ENCODE data around the gene C1QTNF7.

The C1QTNF7 gene

DNA sequence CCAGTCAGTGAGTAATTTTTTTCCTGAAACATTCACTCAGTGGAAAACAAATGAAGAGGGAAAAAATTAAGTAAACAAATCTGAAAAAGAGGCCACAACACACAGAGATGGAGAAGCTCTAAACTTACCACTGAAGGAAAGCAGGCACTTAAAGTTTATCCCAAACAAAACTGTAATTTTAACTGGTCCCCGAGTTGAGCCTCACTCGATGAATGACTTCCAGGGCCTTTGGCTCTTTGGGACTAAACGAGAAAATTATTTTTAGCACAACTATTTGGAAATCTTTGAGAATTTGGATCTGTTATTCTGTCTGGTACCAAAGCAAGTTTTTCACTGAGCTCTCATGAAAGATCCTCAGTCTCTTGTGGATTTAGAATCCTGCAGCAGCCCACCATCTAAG lies at the start of gene C1QTNF7:
Gene C1QTNF7 (plus strand): TSS at position 333 of the 400 bp plus-strand sequence. CDS start 7,711 bp downstream, outside the sequence.
- Histone ChIP-seq H3K9me3 (ENCODE audit: control insufficient read depth, low read depth, low read length) (no peaks in the 10 kb centered on the region), H3K27ac (ENCODE audit: low read length) (no peak within 1 kb of the TSS), H3K9ac (ENCODE audit: low read length) (no peak within 1 kb of the TSS), H3K4me1 (ENCODE audit: control insufficient read depth, low read depth, low read length) (no peaks in the 10 kb centered on the region), H3K27me3 (ENCODE audit: control insufficient read depth, insufficient read depth, low read length) (no peaks in the 10 kb centered on the region), H3K4me3 (ENCODE audit: low read length) (no peak within 1 kb of the TSS), H3K36me3 (ENCODE audit: control insufficient read depth, low read depth, low read length) (no peaks in the 10 kb centered on the region)

GRCh38 chr4:15378062-15378461 lies 49.8 kb upstream of the C1QTNF7 start:
- H3K36me3 ChIP-seq (ENCODE audit: control insufficient read depth, low read depth, low read length) = no peaks in the 10 kb centered on the region
- no peak overlapping the region for H3K9ac ChIP-seq (ENCODE audit: low read length)
- H3K4me3 ChIP-seq (ENCODE audit: low read length) = no peak overlapping the region
- H3K27ac ChIP-seq (ENCODE audit: low read length) = no peak overlapping the region
- H3K27me3 ChIP-seq (ENCODE audit: control insufficient read depth, insufficient read depth, low read length) = no peaks in the 10 kb centered on the region
- no peaks in the 10 kb centered on the region for H3K9me3 ChIP-seq (ENCODE audit: control insufficient read depth, low read depth, low read length)
- peaks cover 22% of the 10 kb centered on the region for H3K4me1 ChIP-seq (ENCODE audit: control insufficient read depth, low read depth, low read length)

DNA sequence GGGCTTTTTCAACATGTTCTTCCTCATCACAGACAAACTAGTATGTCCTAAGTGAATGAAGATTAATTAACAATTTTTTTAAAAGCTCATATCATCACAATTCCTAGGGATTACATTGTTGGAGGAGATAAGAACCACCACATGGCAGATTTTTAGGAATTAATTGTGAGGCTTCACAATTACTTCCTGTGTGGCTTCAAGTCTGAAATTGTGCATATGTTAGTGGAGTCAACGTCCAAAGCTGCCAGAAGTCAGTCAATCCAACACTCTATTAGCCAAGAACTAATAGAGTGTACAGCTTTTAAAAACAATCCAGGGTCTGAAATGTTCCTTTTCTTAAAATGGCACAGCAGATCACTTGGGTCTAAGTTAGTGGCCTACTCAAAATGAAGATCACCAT lies 49.3 kb upstream of the C1QTNF7 start:
- no peak overlapping the region for H3K9ac ChIP-seq (ENCODE audit: low read length)
- H3K4me3 ChIP-seq (ENCODE audit: low read length) = no peak overlapping the region
- H3K4me1 ChIP-seq (ENCODE audit: control insufficient read depth, low read depth, low read length) = peaks cover 22% of the 10 kb centered on the region
- no peaks in the 10 kb centered on the region for H3K36me3 ChIP-seq (ENCODE audit: control insufficient read depth, low read depth, low read length)
- H3K27ac ChIP-seq (ENCODE audit: low read length) = no peak overlapping the region
- no peaks in the 10 kb centered on the region for H3K9me3 ChIP-seq (ENCODE audit: control insufficient read depth, low read depth, low read length)
- no peaks in the 10 kb centered on the region for H3K27me3 ChIP-seq (ENCODE audit: control insufficient read depth, insufficient read depth, low read length)

GRCh38 chr4:15381806-15382338 lies 46.0 kb upstream of the C1QTNF7 start:
- Histone ChIP-seq H3K4me3 (ENCODE audit: low read length) (no peak overlapping the region), H3K4me1 (ENCODE audit: control insufficient read depth, low read depth, low read length) (peaks cover 12% of the 10 kb centered on the region), H3K27me3 (ENCODE audit: control insufficient read depth, insufficient read depth, low read length) (no peaks in the 10 kb centered on the region), H3K9me3 (ENCODE audit: control insufficient read depth, low read depth, low read length) (no peaks in the 10 kb centered on the region), H3K27ac (ENCODE audit: low read length) (no peak overlapping the region), H3K9ac (ENCODE audit: low read length) (no peak overlapping the region), H3K36me3 (ENCODE audit: control insufficient read depth, low read depth, low read length) (no peaks in the 10 kb centered on the region)

- no peak overlapping the region for H3K4me3 ChIP-seq (ENCODE audit: low read length)
- H3K9ac ChIP-seq (ENCODE audit: low read length) = no peak overlapping the region
- H3K36me3 ChIP-seq (ENCODE audit: control insufficient read depth, low read depth, low read length) = no peaks in the 10 kb centered on the region
- no peaks in the 10 kb centered on the region for H3K9me3 ChIP-seq (ENCODE audit: control insufficient read depth, low read depth, low read length)
- no peak overlapping the region for H3K27ac ChIP-seq (ENCODE audit: low read length)
- no peaks in the 10 kb centered on the region for H3K27me3 ChIP-seq (ENCODE audit: control insufficient read depth, insufficient read depth, low read length)
- H3K4me1 ChIP-seq (ENCODE audit: control insufficient read depth, low read depth, low read length) = peaks cover 4% of the 10 kb centered on the region
These were observed 45.1 kb upstream of the C1QTNF7 start for GRCh38 chr4:15382669-15383273.

DNA sequence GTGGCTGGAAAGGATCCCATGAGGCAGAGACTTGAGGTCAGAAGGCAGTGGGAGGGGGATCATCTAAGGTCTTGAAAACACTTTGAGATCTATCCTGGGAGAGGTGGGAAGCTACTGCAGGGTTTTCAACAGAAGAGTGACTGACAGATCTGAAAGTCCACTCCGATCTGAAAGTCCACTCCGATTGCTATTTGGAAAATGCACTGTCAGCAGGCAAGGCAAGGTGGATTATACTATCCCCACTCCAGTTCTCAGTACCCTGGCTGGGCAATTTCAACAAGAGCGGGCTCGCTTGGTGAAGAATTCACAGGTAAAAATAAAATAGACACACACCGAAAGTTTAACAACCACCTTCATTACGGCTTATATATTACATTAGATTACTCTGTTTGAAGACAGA lies 42.3 kb upstream of the C1QTNF7 start:
- Histone ChIP-seq H3K9me3 (ENCODE audit: control insufficient read depth, low read depth, low read length) (no peaks in the 10 kb centered on the region), H3K36me3 (ENCODE audit: control insufficient read depth, low read depth, low read length) (no peaks in the 10 kb centered on the region), H3K27ac (ENCODE audit: low read length) (no peak overlapping the region), H3K4me3 (ENCODE audit: low read length) (no peak overlapping the region), H3K9ac (ENCODE audit: low read length) (no peak overlapping the region), H3K4me1 (ENCODE audit: control insufficient read depth, low read depth, low read length) (no peaks in the 10 kb centered on the region), H3K27me3 (ENCODE audit: control insufficient read depth, insufficient read depth, low read length) (no peaks in the 10 kb centered on the region)

GRCh38 chr4:15385928-15386327 lies 41.9 kb upstream of the C1QTNF7 start:
- Histone ChIP-seq H3K36me3 (ENCODE audit: control insufficient read depth, low read depth, low read length) (no peaks in the 10 kb centered on the region), H3K4me3 (ENCODE audit: low read length) (no peak overlapping the region), H3K27me3 (ENCODE audit: control insufficient read depth, insufficient read depth, low read length) (no peaks in the 10 kb centered on the region), H3K9ac (ENCODE audit: low read length) (no peak overlapping the region), H3K4me1 (ENCODE audit: control insufficient read depth, low read depth, low read length) (no peaks in the 10 kb centered on the region), H3K9me3 (ENCODE audit: control insufficient read depth, low read depth, low read length) (no peaks in the 10 kb centered on the region), H3K27ac (ENCODE audit: low read length) (no peak overlapping the region)

- Histone ChIP-seq H3K4me3 (ENCODE audit: low read length) (no peak overlapping the region), H3K36me3 (ENCODE audit: control insufficient read depth, low read depth, low read length) (no peaks in the 10 kb centered on the region), H3K27me3 (ENCODE audit: control insufficient read depth, insufficient read depth, low read length) (no peaks in the 10 kb centered on the region), H3K9ac (ENCODE audit: low read length) (no peak overlapping the region), H3K9me3 (ENCODE audit: control insufficient read depth, low read depth, low read length) (no peaks in the 10 kb centered on the region), H3K27ac (ENCODE audit: low read length) (no peak overlapping the region), H3K4me1 (ENCODE audit: control insufficient read depth, low read depth, low read length) (no peaks in the 10 kb centered on the region)
These were observed 37.3 kb upstream of the C1QTNF7 start for GRCh38 chr4:15390494-15390893.

GRCh38 chr4:15392053-15392805 lies 35.6 kb upstream of the C1QTNF7 start:
- Histone ChIP-seq H3K9me3 (ENCODE audit: control insufficient read depth, low read depth, low read length) (no peaks in the 10 kb centered on the region), H3K4me1 (ENCODE audit: control insufficient read depth, low read depth, low read length) (no peaks in the 10 kb centered on the region)

DNA sequence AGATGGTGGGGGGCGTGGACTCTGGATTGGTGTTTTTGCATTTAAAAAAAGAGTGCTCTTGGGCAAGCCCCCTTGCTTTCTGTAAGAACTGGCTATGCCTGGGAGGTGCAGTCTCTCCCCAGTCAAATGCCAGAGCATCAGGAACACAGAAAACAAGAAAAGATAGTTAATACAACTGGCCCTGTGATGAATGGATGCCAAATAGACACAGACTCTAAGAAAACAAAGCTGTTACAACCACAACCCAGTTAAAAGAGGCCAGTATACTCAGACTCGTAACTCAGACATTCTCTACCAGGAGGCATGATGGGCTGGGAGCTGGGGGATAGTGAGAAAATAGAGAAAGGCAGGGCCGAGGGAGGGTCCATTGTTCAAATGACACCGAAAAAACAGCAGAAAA lies 32.5 kb upstream of the C1QTNF7 start:
- Histone ChIP-seq H3K4me1 (ENCODE audit: control insufficient read depth, low read depth, low read length) (no peaks in the 10 kb centered on the region), H3K4me3 (ENCODE audit: low read length) (no peak overlapping the region)

More at GRCh38 chr4:15392053-15392805, 35.6 kb upstream of the C1QTNF7 start:
- H3K27me3 ChIP-seq (ENCODE audit: control insufficient read depth, insufficient read depth, low read length) = no peaks in the 10 kb centered on the region
- no peak overlapping the region for H3K4me3 ChIP-seq (ENCODE audit: low read length)
- no peak overlapping the region for H3K9ac ChIP-seq (ENCODE audit: low read length)
- no peak overlapping the region for H3K27ac ChIP-seq (ENCODE audit: low read length)
- no peaks in the 10 kb centered on the region for H3K36me3 ChIP-seq (ENCODE audit: control insufficient read depth, low read depth, low read length)

GRCh38 chr4:15396157-15396800 lies 31.6 kb upstream of the C1QTNF7 start:
- Histone ChIP-seq H3K27me3 (ENCODE audit: control insufficient read depth, insufficient read depth, low read length) (no peaks in the 10 kb centered on the region), H3K9ac (ENCODE audit: low read length) (no peak overlapping the region), H3K27ac (ENCODE audit: low read length) (no peak overlapping the region), H3K9me3 (ENCODE audit: control insufficient read depth, low read depth, low read length) (no peaks in the 10 kb centered on the region), H3K4me3 (ENCODE audit: low read length) (no peak overlapping the region), H3K36me3 (ENCODE audit: control insufficient read depth, low read depth, low read length) (no peaks in the 10 kb centered on the region), H3K4me1 (ENCODE audit: control insufficient read depth, low read depth, low read length) (no peaks in the 10 kb centered on the region)

More for the DNA sequence above, 32.5 kb upstream of the C1QTNF7 start:
- H3K9ac ChIP-seq (ENCODE audit: low read length) = no peak overlapping the region
- no peaks in the 10 kb centered on the region for H3K36me3 ChIP-seq (ENCODE audit: control insufficient read depth, low read depth, low read length)
- no peaks in the 10 kb centered on the region for H3K27me3 ChIP-seq (ENCODE audit: control insufficient read depth, insufficient read depth, low read length)
- H3K9me3 ChIP-seq (ENCODE audit: control insufficient read depth, low read depth, low read length) = no peaks in the 10 kb centered on the region
- H3K27ac ChIP-seq (ENCODE audit: low read length) = no peak overlapping the region
